GM19035 (cell line): ENCODE measurements around the gene WDR53.
"Not testable (repeated sequence)": the region's sequence is repeated elsewhere in the genome, so short reads cannot be mapped to it uniquely, and the experiment has no call there.

ENCODE experiments used
- ATAC-seq: cut with Tn5 transposase; IDR thresholded peaks from one replicate; pipeline ENCODE4 v1.9.1; 2021; ENCODE audit not compliant: unreplicated experiment

WDR53 gene

GRCh38 chr3:196568246-196569002, at the start of gene WDR53, which contains the start of gene FBXO45:
Gene WDR53, minus strand, starts transcription at chr3:196568554. Its CDS starts 7,079 bp downstream, at chr3:196561475.
Gene FBXO45, plus strand, starts transcription at chr3:196568660. Its CDS starts 325 bp downstream, at chr3:196568985.
- ATAC-seq = peak; percentile 96

GRCh38 chr3:196617256-196617655, 48.9 kb upstream of the WDR53 start:
- ATAC-seq = no peak

DNA sequence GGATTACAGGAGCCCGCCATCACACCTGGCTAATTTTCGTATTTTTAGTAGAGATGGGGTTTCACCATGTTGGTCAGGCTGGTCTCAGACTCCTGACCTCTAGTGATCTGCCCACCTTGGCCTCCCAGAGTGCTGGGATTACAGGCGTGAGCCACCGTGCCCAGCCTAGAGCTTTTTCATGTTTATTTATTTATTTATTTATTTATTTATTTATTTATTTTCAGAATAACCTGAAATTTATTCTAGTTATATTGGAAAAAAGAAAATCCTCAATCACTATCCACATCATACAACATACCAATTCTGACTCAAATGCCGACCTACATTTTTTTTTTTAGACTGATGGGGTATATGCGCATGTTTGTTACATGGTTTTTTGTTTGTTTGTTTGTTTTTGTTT, 46.9 kb upstream of the WDR53 start:
- ATAC-seq = not testable (repeated sequence)

DNA sequence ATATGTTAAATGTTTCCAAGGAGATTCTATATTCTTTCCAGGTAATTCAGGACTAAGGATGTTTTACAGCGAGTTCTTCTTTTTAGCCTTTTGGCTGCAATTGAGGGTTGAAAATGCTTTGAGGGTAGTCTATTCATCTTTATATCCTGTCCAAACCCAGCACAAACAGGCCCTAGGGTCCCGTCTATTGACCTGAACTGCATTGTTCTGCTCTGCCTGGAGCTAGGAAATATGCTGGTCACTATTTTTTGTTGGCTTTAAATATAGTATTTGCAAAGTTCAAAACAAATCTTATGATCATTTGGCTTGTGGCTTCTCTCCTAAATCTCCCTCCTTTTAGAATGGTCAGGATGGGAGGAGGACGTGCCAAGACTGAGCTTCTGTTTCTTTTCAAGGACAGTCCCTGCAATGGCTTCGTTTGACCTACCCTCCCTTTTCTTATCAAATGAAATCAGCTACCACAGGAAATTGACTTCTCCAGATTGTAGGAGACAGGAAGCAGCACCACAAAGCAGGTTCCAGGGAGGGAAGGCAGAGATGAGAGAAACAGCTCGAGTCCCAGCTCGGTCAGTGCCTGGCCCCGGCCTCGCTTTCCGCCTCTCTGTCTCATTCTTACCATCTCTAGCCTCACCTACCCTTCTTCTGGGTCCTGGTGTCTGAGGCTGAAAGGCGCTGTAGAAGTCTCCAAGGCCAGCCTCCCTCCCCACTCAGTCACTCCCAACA, 43.6 kb upstream of the WDR53 start:
- ATAC-seq = no peak

- no peak for ATAC-seq
These were observed 41.6 kb upstream of the WDR53 start for GRCh38 chr3:196609805-196610515.

GRCh38 chr3:196609343-196609775, 41.0 kb upstream of the WDR53 start:
- peak; percentile 82 for ATAC-seq

DNA sequence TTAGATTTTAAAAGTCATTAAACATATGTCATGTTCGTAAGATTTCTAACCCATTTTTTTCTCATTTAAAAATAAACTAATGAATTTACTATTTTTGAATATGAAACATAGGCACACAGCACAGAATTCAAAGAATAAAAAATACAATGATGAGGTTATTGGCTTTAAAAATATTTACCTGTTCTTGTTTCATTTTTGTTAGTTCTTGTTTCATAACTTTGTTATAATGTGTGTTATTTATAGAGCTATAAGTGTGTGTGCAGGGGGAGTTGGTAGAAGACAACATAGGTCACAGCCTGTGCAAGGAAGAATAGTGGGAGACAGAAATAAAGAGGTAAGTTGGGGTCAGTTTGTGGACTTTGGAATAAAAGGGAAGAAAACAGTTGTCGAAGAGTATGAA, 40.3 kb upstream of the WDR53 start:
- no peak for ATAC-seq

GRCh38 chr3:196604548-196604947, 36.2 kb upstream of the WDR53 start:
- ATAC-seq = no peak

- ATAC-seq = no peak
These were observed 35.3 kb upstream of the WDR53 start for GRCh38 chr3:196603683-196604082.

DNA sequence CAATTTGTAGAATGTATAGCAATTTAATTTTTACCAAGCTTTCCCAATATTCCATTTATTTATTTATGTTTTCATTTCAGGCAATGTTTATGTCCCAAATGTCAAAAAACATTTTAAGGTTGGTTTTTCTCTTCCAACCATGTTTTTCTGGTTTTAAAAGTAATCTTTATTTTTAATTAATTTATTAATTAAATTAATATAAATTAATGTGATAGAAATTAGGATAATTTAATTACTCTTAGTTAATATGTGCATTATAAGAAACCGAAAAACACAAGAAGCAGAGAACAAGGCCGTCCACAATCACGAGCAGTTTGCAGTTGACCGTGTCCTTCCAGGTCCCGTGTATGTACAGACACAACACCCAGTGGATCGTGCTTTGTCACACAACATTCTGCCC, 34.3 kb upstream of the WDR53 start:
- ATAC-seq = no peak

DNA sequence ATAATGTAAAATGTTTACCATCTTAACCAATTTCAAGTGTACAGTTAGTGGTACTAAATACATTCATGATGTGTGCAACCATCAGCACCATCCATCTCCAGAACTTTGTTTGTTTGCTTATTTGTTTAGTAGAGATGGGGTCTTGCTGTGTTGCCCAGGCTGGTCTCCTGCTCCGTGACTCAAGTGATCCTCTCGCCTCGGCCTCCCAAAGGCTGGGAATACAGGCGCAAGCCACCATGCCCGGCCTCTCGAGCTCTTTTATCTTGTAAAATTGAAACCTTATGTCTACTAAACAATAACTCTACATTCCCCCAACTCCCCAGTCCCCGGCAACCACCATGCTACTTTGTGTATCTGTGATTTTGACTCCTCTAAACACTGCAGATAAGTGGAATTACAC, 32.0 kb upstream of the WDR53 start:
- no peak for ATAC-seq

GRCh38 chr3:196599734-196600128, 31.4 kb upstream of the WDR53 start:
- ATAC-seq = no peak

- not testable (repeated sequence) for ATAC-seq
These were observed 29.8 kb upstream of the WDR53 start for GRCh38 chr3:196597971-196598733.

GRCh38 chr3:196596355-196596754, 28.0 kb upstream of the WDR53 start:
- ATAC-seq = no peak

DNA sequence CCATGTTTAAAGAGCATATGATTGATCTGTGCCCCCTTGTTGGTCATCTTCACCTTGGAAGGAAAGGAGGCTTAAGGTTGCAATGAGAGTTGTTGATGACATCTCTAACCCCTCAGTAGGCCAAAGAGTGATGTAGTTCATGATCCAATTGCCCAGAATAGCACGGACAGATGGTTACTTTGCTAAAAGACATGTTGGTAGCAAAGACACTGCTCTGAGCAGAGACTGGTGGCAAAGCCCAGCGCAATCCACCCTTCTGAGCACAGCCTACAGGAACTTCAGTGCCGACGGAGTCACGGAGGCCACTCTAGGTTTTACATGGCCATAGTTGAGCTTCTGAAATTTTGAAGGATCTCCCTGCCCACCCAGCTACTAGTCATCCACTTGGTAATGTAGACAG, 21.9 kb upstream of the WDR53 start:
- no peak for ATAC-seq

DNA sequence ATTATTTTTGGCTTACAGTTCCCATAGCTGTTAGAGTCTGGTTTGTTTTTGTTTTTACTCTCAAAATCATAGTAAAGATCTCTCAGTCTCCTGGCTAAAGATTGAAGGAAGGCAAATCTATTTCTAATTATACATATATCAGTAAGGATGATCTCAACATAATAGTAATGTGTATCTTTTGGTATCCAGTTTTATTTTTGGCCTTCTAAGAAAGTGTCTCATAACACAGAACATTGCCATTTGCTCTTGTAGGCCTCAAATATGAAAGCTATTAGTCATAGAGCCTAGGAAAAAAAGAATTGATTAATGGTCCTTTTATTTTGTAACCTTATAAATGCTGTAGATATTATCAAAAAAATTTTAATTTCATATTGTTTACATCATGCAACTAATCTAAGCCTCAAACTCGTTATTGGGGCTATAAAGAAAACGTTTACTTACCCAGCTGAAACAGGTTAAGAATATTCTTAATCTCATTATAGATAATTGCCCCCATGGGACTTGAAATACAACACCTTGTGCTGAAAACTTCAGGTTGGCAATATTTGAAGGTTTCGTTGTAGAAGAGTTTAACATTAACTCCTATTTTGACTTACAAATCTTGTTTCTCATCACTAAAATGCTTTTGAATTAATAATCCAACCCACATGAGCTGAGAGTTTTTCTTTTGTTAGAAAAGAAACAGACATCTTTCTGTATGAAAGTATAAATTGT, 16.8 kb upstream of the WDR53 start:
- no peak for ATAC-seq

- ATAC-seq = no peak
These were observed 4.0 kb upstream of the WDR53 start for GRCh38 chr3:196572389-196572788.

GRCh38 chr3:196570332-196570731, 2.0 kb upstream of the WDR53 start:
- not testable (repeated sequence) for ATAC-seq

DNA sequence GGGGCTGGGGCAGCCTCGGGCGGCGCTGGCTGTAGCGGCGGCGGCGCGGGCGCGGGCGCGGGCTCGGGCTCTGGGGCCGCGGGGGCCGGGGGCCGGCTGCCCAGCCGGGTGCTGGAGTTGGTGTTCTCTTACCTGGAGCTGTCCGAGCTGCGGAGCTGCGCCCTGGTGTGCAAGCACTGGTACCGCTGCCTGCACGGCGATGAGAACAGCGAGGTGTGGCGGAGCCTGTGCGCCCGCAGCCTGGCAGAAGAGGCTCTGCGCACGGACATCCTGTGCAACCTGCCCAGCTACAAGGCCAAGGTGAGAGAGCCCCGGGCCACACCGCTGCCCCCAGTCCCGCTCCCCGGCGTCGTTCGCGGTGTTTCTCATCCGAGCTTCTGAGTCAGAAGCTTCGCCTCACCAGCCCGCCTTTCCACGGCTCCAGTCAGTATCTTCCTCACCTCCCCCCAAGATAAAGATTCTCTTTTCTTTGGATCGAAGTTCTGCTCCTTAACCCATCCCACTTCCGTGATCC, 706 bp upstream of the WDR53 start:
- peak; percentile 40 for ATAC-seq

DNA sequence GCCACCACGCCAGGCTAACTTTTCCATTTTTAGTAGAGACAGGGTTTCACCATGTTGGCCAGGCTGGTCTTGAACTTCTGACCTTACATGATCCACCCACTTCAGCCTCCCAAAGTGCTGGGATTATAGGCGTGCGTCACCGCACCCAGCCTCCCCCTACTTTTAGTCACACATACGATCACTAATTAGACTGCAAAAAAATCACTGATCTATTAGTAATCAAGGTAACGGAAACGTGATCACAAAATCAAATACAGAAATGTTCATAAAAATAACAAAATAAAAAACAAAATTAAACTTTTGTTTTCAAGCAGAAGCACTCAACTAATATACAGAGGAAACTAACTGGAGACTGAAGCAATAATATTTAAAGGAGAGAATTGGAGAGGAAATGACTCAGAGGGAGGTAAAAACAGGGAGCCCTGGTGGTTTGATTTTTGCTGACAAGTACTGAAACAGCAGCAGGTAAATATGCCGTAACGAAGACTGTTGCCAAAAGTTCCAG, 4.6 kb downstream of the WDR53 start:
- ATAC-seq = no peak
